ENCODE measurements around the gene GGT5.

The GGT5 gene

DNA sequence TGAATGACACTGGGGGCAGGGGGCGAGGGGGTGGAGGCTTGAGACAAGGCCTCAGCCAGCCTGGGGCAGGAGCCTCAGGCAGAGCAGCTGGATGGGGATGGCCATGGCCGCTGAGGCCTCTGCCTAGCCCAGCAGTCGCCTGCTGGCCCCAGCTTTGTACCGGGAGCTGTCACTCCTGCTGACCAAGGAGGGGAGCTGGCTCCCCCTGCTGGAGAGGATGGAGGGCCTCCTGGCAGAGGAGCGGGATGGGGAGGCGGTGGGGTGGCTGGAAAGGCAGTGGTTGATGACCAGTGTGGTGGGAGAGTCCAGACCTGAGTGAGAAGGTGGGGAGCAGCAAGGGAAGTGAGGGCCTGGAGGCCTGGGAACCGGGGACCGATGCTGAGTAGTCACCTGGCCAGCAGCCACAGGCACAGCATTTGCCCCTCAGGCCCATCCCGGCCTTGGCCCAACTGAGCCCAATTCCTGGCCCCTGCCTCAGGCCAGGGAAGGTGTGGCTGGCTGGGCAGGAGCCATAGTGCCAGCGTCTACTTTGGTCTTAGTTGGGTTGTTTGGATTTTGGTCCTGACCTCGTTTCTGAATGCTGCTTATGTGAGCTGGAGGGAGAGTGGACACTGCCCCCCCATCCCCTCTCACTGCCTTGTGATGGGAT is 69.6 kb downstream of the GGT5 start:
- H3K9me3 ChIP-seq (ENCODE audit: control extremely low read depth in 1 of 5, control insufficient read depth in 4 of 5, insufficient read depth in 2 of 5, low read depth in 1 of 5, low read length in 4 of 5) = no peaks in the 10 kb centered on the region
- ChIA-PET CTCF (interaction anchor here (0.7 to 43.2 kb wide), 12 partner anchors 16 to 167 kb away, joined by 3 to 1213 read pairs (median 4); no protein-coding TSS in a partner anchor), POLR2A (interaction anchor here (1.1 to 1.8 kb wide), 2 partner anchors 18 to 42 kb away, joined by 4 to 6 read pairs; no protein-coding TSS in a partner anchor)
- no peak overlapping the region for H3K4me3 ChIP-seq (ENCODE audit: control insufficient read depth in 1 of 7, extremely low read depth in 1 of 7, insufficient read depth in 4 of 7, low read depth in 2 of 7, low read length in 6 of 7)
- no peak overlapping the region for H3K27ac ChIP-seq (ENCODE audit: insufficient read depth in 1 of 2, low read depth in 1 of 2, low read length in 2 of 2, poor library complexity in 1 of 2, severe bottlenecking in 2 of 2)
- peak; percentile 58 to 72 (median 63) for DNase-seq
- no peaks in the 10 kb centered on the region for H3K27me3 ChIP-seq (replicated peaks in 2 of 5; ENCODE audit: control insufficient read depth in 4 of 5, insufficient read depth in 5 of 5, low read length in 4 of 5)
- no peaks in the 10 kb centered on the region for H3K4me1 ChIP-seq (ENCODE audit: control extremely low read depth in 1 of 4, control insufficient read depth in 4 of 4, insufficient read depth in 4 of 4, low read length in 3 of 4)
- WGBS (ENCODE audit: insufficient coverage) = 57% methylated on average over 8 of the region's 11 CpGs
- H3K36me3 ChIP-seq (ENCODE audit: control insufficient read depth in 4 of 4, insufficient read depth in 4 of 4, low read length in 3 of 4) = peaks cover 20 to 86% (median 52%) of the 10 kb centered on the region in 4 experiments

DNA sequence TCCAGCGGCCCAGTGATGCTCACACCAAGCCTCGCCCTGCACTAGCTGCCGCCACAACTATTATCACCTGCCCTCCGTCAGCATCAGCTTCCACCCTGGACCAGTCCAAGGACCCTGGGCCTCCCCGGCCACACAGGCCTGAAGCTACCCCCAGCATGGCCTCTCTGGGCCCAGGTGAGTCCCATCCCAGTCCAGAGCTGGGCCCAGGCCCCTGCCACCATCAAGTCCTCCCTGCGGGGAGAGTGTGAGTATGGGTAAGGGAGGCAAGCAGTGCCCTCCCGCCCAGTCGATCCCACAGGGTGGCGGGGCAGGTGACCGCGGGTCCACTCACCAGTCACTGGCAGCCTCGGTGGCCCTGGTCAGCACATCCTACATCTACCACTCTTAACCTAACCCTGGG is 73.1 kb downstream of the GGT5 start:
- CTCF ChIA-PET = interaction anchor here (6.5 to 43.2 kb wide), 2 partner anchors 33 to 65 kb away, joined by 60 to 1213 read pairs; no protein-coding TSS in a partner anchor
- Histone ChIP-seq H3K4me3 (ENCODE audit: control insufficient read depth in 1 of 7, extremely low read depth in 1 of 7, insufficient read depth in 4 of 7, low read depth in 2 of 7, low read length in 6 of 7) (no peak overlapping the region), H3K27ac (ENCODE audit: insufficient read depth in 1 of 2, low read depth in 1 of 2, low read length in 2 of 2, poor library complexity in 1 of 2, severe bottlenecking in 2 of 2) (no peak overlapping the region), H3K9me3 (ENCODE audit: control extremely low read depth in 1 of 5, control insufficient read depth in 4 of 5, insufficient read depth in 2 of 5, low read depth in 1 of 5, low read length in 4 of 5) (no peaks in the 10 kb centered on the region), H3K27me3 (replicated peaks in 2 of 5; ENCODE audit: control insufficient read depth in 4 of 5, insufficient read depth in 5 of 5, low read length in 4 of 5) (no peaks in the 10 kb centered on the region), H3K4me1 (ENCODE audit: control extremely low read depth in 1 of 4, control insufficient read depth in 4 of 4, insufficient read depth in 4 of 4, low read length in 3 of 4) (no peaks in the 10 kb centered on the region), H3K36me3 (ENCODE audit: control insufficient read depth in 4 of 4, insufficient read depth in 4 of 4, low read length in 3 of 4) (peaks cover 15 to 94% (median 71%) of the 10 kb centered on the region in 4 experiments)
- 100% methylated on average over 1 of the region's 12 CpGs for WGBS (ENCODE audit: insufficient coverage)
- POLR2A ChIA-PET = no interaction called here
- no peak for DNase-seq

DNA sequence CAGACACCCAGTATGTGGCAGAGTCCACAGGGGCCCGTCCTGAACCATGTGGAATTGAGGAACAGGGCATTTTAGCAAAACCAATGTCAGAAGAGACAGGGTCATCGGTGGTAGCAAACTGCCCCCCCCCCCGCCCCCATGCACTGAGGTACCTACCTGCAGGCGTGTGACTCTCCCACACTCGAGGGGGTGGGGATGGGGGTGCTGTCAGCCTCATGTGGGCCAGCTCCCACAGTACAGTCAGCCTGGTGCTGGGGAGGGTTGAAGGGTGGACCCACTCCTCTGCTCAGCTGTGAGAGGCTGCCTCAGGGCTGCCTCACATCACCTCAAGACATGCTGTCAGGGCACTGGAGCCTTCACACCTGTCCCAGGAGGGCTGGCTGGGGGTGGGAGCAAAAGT is 74.2 kb downstream of the GGT5 start:
- no peak overlapping the region for H3K27ac ChIP-seq (ENCODE audit: insufficient read depth in 1 of 2, low read depth in 1 of 2, low read length in 2 of 2, poor library complexity in 1 of 2, severe bottlenecking in 2 of 2)
- H3K9me3 ChIP-seq (ENCODE audit: control extremely low read depth in 1 of 5, control insufficient read depth in 4 of 5, insufficient read depth in 2 of 5, low read depth in 1 of 5, low read length in 4 of 5) = no peaks in the 10 kb centered on the region
- no peaks in the 10 kb centered on the region for H3K27me3 ChIP-seq (replicated peaks in 2 of 5; ENCODE audit: control insufficient read depth in 4 of 5, insufficient read depth in 5 of 5, low read length in 4 of 5)
- WGBS (ENCODE audit: insufficient coverage) = 92% methylated on average over 2 of the region's 5 CpGs
- ChIA-PET POLR2A (no interaction called here), CTCF (interaction anchor here (6.5 to 43.2 kb wide), 2 partner anchors 31 to 64 kb away, joined by 60 to 1213 read pairs; no protein-coding TSS in a partner anchor)
- peaks cover 13 to 94% (median 72%) of the 10 kb centered on the region in 4 experiments for H3K36me3 ChIP-seq (ENCODE audit: control insufficient read depth in 4 of 4, insufficient read depth in 4 of 4, low read length in 3 of 4)
- no peak overlapping the region for H3K4me3 ChIP-seq (ENCODE audit: control insufficient read depth in 1 of 7, extremely low read depth in 1 of 7, insufficient read depth in 4 of 7, low read depth in 2 of 7, low read length in 6 of 7)
- no peak for DNase-seq
- H3K4me1 ChIP-seq (ENCODE audit: control extremely low read depth in 1 of 4, control insufficient read depth in 4 of 4, insufficient read depth in 4 of 4, low read length in 3 of 4) = no peaks in the 10 kb centered on the region

DNA sequence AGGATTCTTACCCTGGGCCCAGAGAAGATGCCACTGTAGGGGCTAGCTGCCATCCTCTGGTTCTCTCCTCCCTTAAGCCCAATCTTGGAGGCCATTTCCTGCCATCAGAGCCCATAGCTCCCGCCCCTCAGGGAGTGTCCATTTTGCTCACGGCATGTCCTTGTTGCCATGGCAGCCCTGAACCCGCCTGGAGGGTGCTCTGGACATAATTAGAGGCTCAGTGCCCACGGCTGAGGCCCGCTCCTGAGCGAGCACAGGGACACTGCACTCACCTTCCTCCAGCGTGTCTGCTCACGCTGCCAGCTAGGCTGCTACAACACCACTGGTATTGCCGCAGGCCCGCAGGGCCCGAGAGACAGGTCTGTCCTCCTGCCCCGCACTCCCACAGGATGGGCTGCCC is 74.7 kb downstream of the GGT5 start:
- POLR2A ChIA-PET = no interaction called here
- Histone ChIP-seq H3K36me3 (ENCODE audit: control insufficient read depth in 4 of 4, insufficient read depth in 4 of 4, low read length in 3 of 4) (peaks cover 13 to 94% (median 71%) of the 10 kb centered on the region in 4 experiments), H3K4me3 (ENCODE audit: control insufficient read depth in 1 of 7, extremely low read depth in 1 of 7, insufficient read depth in 4 of 7, low read depth in 2 of 7, low read length in 6 of 7) (no peak overlapping the region), H3K4me1 (ENCODE audit: control extremely low read depth in 1 of 4, control insufficient read depth in 4 of 4, insufficient read depth in 4 of 4, low read length in 3 of 4) (no peaks in the 10 kb centered on the region), H3K27ac (ENCODE audit: insufficient read depth in 1 of 2, low read depth in 1 of 2, low read length in 2 of 2, poor library complexity in 1 of 2, severe bottlenecking in 2 of 2) (no peak overlapping the region), H3K27me3 (replicated peaks in 2 of 5; ENCODE audit: control insufficient read depth in 4 of 5, insufficient read depth in 5 of 5, low read length in 4 of 5) (no peaks in the 10 kb centered on the region), H3K9me3 (ENCODE audit: control extremely low read depth in 1 of 5, control insufficient read depth in 4 of 5, insufficient read depth in 2 of 5, low read depth in 1 of 5, low read length in 4 of 5) (no peaks in the 10 kb centered on the region)
- CTCF ChIA-PET = interaction anchor here (43.2 kb wide), 1 partner anchor 31 kb away, joined by 1213 read pairs; no protein-coding TSS in a partner anchor
- 98% methylated on average over 12 of the region's 12 CpGs for WGBS (ENCODE audit: insufficient coverage)
- no peak for DNase-seq

All from common myeloid progenitor, CD34-positive (primary cell).